Measurements from ENCODE around the gene IDUA.

DNA sequence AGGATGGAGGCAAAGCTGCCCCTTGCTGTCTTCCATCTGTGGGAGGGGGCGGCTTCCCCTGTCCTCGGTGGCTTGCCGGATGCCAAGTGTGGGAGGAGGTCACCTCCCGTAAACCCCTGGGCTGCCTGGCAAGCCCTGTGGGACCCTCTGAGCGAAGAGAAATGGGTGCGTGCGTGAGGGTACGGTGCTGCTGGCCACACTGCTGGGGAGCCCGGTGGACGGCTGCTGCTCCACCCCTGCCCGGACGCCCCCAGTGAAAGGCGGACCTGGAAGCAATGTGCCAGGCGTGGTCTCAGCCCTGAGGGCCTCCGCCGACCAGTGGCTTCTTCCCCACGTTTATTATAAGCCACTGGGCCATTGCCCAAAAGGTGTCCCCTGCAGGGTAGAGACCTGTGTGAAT lies 4.6 kb upstream of the IDUA start:
- TF ChIP-seq, protein P1, sequence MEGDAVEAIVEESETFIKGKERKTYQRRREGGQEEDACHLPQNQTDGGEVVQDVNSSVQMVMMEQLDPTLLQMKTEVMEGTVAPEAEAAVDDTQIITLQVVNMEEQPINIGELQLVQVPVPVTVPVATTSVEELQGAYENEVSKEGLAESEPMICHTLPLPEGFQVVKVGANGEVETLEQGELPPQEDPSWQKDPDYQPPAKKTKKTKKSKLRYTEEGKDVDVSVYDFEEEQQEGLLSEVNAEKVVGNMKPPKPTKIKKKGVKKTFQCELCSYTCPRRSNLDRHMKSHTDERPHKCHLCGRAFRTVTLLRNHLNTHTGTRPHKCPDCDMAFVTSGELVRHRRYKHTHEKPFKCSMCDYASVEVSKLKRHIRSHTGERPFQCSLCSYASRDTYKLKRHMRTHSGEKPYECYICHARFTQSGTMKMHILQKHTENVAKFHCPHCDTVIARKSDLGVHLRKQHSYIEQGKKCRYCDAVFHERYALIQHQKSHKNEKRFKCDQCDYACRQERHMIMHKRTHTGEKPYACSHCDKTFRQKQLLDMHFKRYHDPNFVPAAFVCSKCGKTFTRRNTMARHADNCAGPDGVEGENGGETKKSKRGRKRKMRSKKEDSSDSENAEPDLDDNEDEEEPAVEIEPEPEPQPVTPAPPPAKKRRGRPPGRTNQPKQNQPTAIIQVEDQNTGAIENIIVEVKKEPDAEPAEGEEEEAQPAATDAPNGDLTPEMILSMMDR (optimal IDR thresholded peaks at IDR 0.05 in 1 of 3, IDR thresholded peaks at IDR 0.05 in 1 of 3, conservative IDR thresholded peaks at IDR 0.05 in 1 of 3; ENCODE audit: extremely low read depth in 1 of 3, insufficient read depth in 2 of 3, low read length in 3 of 3): no peak
- no peak for TF ChIP-seq EZH2 (IDR thresholded peaks at IDR 0.05; ENCODE audit: low read length)
